ENCODE data around the gene FGD4. TPM values are rescaled to one million over a fixed set of nuclear protein-coding genes. Genes with fewer than 3 reads are reported as not detected.

The FGD4 gene
- total RNA-seq, 2 donors from 2014 or later = 0.09 to 1.7 TPM

DNA sequence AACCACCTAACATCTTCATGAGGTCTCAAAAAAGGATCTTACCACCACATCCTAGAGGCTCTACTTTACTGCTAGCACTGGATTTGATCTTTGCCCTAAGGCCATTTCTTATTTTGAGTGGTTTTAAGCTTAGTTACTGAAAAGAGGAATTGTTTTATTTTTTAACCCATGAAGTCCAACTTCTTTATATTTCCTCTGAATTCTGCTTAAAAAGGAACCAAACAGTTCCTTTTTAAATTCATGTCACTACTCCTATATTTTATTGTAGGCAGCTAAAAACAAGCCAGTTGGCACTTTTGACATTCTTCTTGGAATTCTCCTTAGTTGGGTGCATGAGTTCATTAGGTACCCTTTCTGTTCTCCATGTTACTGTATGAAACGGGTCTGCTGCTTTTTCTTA, 76.4 kb downstream of the FGD4 start:
- no peak overlapping the region for H3K27ac Mint-ChIP-seq
- no peaks in the 10 kb centered on the region for H3K4me1 Mint-ChIP-seq (ENCODE audit: low read depth)
- H3K27me3 Mint-ChIP-seq (ENCODE audit: low read depth) = peaks cover 10% of the 10 kb centered on the region

DNA sequence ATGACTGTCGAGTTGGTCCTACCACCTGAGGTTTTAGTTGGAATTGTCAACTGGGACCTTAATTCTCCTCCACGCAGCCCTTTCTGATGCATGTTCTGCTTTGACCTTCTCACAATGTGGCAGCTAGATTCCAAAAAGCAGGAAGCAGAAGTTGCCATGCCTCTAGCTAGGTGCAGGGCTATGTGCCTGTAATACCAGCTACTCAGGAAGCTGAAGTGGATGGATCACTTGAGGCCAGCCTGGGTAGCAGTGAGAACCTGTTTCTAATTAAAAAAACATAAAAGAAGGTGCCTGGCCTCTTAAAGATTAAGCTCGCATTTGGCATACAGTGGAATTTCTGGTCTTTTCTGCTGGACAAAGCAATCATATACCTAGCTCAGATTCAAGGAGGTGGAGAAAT, 77.1 kb downstream of the FGD4 start:
- H3K4me3 Mint-ChIP-seq = no peak overlapping the region
- H3K27me3 Mint-ChIP-seq (ENCODE audit: low read depth) = peaks cover 10% of the 10 kb centered on the region
- ATAC-seq (replicated peaks in 1 of 2) (no peak), DNase-seq (no peak)
- no peaks in the 10 kb centered on the region for H3K9me3 Mint-ChIP-seq
- H3K27ac Mint-ChIP-seq = no peak overlapping the region
- H3K4me1 Mint-ChIP-seq (ENCODE audit: low read depth) = no peaks in the 10 kb centered on the region
- no peaks in the 10 kb centered on the region for H3K36me3 Mint-ChIP-seq (ENCODE audit: insufficient read depth in 2 of 2)

More for the DNA sequence above, 76.4 kb downstream of the FGD4 start:
- Mint-ChIP-seq H3K4me3 (no peak overlapping the region), H3K9me3 (no peaks in the 10 kb centered on the region), H3K36me3 (ENCODE audit: insufficient read depth in 2 of 2) (no peaks in the 10 kb centered on the region)
- DNase-seq = no peak
- ATAC-seq (replicated peaks in 1 of 2) = no peak

DNA sequence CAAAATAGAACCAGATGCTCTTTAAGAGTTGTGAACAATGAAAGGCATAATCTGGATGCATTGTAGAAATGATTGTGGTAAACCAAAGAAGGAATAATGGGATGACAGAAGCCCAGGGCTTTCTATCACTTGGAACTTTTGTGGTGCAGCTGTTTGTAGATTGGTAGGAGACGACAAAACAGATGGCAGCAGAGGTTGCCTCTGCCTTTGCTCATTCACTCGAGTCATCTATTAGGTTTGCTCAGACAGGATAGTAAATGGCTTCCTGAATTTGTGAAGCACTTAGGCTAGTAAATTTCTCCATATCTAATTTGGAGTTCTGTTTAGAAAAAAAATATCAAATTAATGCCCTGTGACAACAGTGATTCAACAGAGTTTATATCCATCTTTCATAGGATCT, 78.4 kb downstream of the FGD4 start:
- H3K4me1 Mint-ChIP-seq (ENCODE audit: low read depth) = no peaks in the 10 kb centered on the region
- no peaks in the 10 kb centered on the region for H3K36me3 Mint-ChIP-seq (ENCODE audit: insufficient read depth in 2 of 2)
- H3K27ac Mint-ChIP-seq = no peak overlapping the region
- DNase-seq (no peak), ATAC-seq (replicated peaks in 1 of 2) (no peak)
- H3K9me3 Mint-ChIP-seq = no peaks in the 10 kb centered on the region
- no peak overlapping the region for H3K4me3 Mint-ChIP-seq
- peaks cover 10% of the 10 kb centered on the region for H3K27me3 Mint-ChIP-seq (ENCODE audit: low read depth)

DNA sequence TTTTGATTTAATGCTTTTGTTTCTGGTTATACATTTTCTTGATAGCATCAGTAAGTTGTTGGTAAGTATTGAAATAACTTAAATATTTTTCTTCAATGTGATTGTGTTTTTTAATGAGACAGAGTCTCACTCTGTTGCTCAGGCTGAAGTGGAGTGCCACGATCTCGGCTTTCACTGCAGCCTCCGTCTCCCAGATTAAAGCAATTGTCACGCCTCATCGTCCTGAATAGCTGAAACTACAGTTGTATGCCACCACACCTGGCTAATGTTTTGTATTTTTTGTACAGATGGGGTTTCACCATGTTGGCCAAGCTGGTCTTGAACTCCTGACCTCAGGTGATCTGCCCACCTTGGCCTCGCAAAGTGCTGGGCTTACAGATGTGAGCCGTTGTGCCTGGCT, 78.8 kb downstream of the FGD4 start:
- Mint-ChIP-seq H3K4me1 (ENCODE audit: low read depth) (no peaks in the 10 kb centered on the region), H3K9me3 (no peaks in the 10 kb centered on the region), H3K27ac (no peak overlapping the region), H3K27me3 (ENCODE audit: low read depth) (peaks cover 10% of the 10 kb centered on the region), H3K4me3 (no peak overlapping the region), H3K36me3 (ENCODE audit: insufficient read depth in 2 of 2) (no peaks in the 10 kb centered on the region)
- DNase-seq (no peak), ATAC-seq (replicated peaks in 1 of 2) (no peak)

DNA sequence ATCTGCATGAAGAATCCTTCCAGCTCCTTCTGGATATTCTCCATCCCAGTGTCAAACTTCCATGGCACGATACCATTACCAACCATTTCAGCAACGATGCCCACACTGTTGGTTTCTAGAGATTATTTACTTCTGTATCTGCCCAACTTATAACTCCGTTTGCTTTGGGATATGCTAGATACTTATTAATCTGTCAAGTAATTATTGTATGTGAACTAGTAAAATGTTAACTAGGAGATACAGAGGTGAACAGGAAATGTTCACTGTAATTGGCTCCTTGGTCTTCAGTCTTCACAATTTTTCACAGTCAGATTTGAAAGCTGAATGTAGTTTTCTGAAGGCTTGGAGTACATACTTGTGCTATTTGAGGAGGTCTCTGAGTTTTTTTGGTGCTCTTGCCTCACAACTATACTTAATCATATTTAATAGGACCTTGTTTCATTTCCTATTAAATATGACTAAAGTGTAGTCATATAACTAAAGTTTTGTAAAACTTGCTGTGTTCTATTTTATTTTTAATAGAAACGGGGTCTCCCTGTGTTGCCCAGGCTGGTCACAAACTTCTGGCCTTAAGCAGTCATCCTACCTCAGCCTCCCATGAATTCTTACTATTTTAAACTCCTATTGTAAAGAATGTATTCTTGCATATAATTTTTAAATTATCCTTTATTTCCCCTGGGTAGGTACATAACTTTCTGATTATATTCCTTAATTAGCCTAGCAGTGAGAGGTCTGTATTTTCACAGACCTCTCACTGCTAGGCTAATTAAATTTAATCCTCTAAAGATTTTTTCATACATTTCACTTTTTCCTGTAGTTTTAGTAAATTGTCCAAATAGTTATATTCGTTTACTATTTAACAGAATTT, 79.7 kb downstream of the FGD4 start:
- H3K9me3 Mint-ChIP-seq = no peaks in the 10 kb centered on the region
- H3K27ac Mint-ChIP-seq = no peak overlapping the region
- ATAC-seq (replicated peaks in 1 of 2) = no peak
- H3K36me3 Mint-ChIP-seq (ENCODE audit: insufficient read depth in 2 of 2) = no peaks in the 10 kb centered on the region
- no peak overlapping the region for H3K4me3 Mint-ChIP-seq
- H3K27me3 Mint-ChIP-seq (ENCODE audit: low read depth) = peaks cover 10% of the 10 kb centered on the region
- no peaks in the 10 kb centered on the region for H3K4me1 Mint-ChIP-seq (ENCODE audit: low read depth)
- DNase-seq = no peak

DNA sequence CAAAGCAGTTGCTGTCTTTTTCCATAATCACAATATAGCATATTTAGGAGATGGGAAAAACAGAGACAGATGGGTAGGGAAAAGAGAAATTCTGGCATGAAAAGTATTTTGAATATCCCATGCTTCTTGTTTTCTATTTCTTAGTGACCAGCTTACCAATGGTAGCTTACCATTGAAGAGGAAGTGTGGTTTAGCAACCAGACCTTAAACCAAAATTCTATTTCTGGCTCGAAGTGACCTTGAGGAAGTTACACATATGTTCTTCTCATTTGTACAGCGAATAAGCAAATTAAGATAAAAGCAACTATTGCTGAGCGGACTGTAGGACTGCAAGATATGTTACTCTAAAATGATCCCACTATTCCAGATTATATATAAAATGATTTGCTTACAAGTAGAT, 82.9 kb downstream of the FGD4 start:
- Mint-ChIP-seq H3K36me3 (ENCODE audit: insufficient read depth in 2 of 2) (no peaks in the 10 kb centered on the region), H3K27me3 (ENCODE audit: low read depth) (peaks cover 10% of the 10 kb centered on the region)
- no peak for ATAC-seq (replicated peaks in 1 of 2)

DNA sequence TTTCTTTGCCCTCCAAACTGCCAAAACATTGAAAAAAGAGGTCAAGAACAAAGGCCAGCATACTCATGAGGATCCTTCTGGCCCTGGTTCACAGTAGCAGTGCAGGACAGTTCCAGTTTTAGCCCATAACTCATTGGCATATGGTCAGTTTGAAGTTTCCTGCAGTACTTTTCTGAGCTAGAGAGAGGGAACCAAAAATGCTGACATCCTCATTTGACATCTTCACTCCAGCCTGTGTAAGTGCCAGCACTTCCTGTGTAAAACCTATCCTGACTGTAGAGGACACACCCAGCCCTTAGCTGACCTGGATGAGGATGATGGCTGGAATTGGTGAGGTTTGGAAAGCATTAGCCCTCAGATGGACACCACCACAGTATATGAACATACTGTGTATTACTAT, 84.1 kb downstream of the FGD4 start:
- H3K4me1 Mint-ChIP-seq (ENCODE audit: low read depth) = no peaks in the 10 kb centered on the region
- no peaks in the 10 kb centered on the region for H3K9me3 Mint-ChIP-seq
- DNase-seq = no peak
- H3K27me3 Mint-ChIP-seq (ENCODE audit: low read depth) = peaks cover 4% of the 10 kb centered on the region
- H3K4me3 Mint-ChIP-seq = no peak overlapping the region
- H3K27ac Mint-ChIP-seq = no peak overlapping the region
- ATAC-seq (replicated peaks in 1 of 2) = no peak
- H3K36me3 Mint-ChIP-seq (ENCODE audit: insufficient read depth in 2 of 2) = no peaks in the 10 kb centered on the region

More for the DNA sequence above, 82.9 kb downstream of the FGD4 start:
- Mint-ChIP-seq H3K27ac (no peak overlapping the region), H3K4me3 (no peak overlapping the region), H3K9me3 (no peaks in the 10 kb centered on the region), H3K4me1 (ENCODE audit: low read depth) (no peaks in the 10 kb centered on the region)
- DNase-seq = no peak

DNA sequence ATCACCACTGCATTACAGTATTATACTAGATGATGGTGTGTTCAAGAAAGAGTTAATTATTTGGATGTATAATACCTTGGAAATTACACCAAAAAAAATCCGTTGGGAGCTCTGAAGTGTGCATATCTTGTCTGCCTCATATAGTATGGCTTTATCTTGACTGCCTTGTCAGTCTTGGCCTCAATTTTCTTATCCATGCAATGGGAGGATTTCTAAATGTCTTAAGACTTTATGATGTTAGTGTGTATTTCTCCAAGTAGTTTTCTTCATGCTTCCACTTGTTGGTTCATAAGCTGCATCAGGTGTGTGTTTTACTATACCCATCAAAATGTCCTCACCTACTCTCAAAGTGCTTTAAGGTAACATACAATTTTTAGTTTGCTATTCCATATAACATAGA, 84.6 kb downstream of the FGD4 start:
- Mint-ChIP-seq H3K36me3 (ENCODE audit: insufficient read depth in 2 of 2) (no peaks in the 10 kb centered on the region), H3K27me3 (ENCODE audit: low read depth) (peaks cover under 1% of the 10 kb centered on the region), H3K9me3 (no peaks in the 10 kb centered on the region), H3K27ac (no peak overlapping the region), H3K4me3 (no peak overlapping the region), H3K4me1 (ENCODE audit: low read depth) (no peaks in the 10 kb centered on the region)
- no peak for DNase-seq
- no peak for ATAC-seq (replicated peaks in 1 of 2)

DNA sequence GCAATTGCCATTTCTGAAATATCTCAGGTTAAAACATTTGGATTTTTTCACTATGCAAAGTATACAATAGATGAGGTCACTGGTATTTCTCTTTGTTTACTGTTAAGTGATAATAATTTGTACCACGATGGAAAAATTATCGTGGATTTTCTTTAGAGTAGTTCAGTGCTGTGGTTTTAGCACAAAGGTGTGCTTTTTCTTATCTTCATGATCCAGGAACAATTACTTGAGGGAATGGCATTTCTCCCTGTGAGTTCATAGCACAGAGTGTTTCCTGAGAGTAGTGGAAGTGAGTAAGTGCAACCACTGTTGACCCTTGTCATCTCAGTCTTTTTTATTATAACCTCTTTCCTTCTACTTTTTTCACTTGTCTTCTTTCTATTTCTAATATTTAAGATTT, 86.8 kb downstream of the FGD4 start:
- Mint-ChIP-seq H3K9me3 (no peaks in the 10 kb centered on the region), H3K4me3 (no peak overlapping the region), H3K27ac (no peak overlapping the region), H3K36me3 (ENCODE audit: insufficient read depth in 2 of 2) (no peaks in the 10 kb centered on the region), H3K4me1 (ENCODE audit: low read depth) (no peaks in the 10 kb centered on the region), H3K27me3 (ENCODE audit: low read depth) (peaks cover 6% of the 10 kb centered on the region)
- DNase-seq (no peak), ATAC-seq (replicated peaks in 1 of 2) (no peak)

DNA sequence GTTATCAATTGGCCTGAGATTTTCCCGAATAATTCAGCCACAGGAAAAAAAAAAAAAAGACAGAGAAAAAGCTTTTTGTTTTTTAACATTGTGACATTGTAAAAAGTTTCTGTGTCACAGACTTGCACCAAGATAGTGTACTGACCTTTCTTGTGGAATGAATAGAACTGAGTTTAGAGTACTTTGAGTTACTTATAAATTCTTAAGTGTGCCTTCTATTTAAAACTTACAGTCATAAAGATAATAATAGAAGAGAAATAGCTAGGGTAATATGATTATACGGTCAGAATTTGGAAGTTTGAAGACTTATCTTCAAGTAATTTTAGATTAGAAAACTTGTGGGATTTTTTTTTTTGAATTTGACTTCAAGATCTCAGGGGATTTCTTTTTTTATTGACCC, 88.8 kb downstream of the FGD4 start:
- no peaks in the 10 kb centered on the region for H3K9me3 Mint-ChIP-seq
- H3K4me3 Mint-ChIP-seq = no peak overlapping the region
- H3K27ac Mint-ChIP-seq = no peak overlapping the region
- no peaks in the 10 kb centered on the region for H3K4me1 Mint-ChIP-seq (ENCODE audit: low read depth)
- ATAC-seq (replicated peaks in 1 of 2) (no peak), DNase-seq (no peak)
- H3K27me3 Mint-ChIP-seq (ENCODE audit: low read depth) = peaks cover 6% of the 10 kb centered on the region
- no peaks in the 10 kb centered on the region for H3K36me3 Mint-ChIP-seq (ENCODE audit: insufficient read depth in 2 of 2)

DNA sequence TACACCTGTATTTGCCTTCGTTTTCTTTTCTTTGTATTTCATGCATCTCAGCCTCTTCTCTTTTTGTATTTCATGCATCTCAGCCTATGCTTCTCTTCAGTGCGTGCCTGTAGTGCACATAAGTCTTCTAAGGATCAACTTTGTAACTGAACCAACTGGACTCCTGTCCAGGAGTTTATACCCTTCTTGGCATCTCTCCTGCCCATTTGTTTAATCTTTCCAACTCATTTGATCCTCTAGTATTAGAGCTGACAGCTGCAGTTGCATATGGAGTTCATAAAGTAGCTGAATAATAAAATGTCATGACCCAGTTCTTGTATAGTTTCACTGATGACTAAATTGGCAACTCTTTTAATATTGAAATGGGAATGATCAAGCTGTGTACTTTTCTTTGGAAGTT, 89.7 kb downstream of the FGD4 start:
- ATAC-seq (replicated peaks in 1 of 2) = no peak
- no peak for DNase-seq
- Mint-ChIP-seq H3K27ac (no peak overlapping the region), H3K27me3 (ENCODE audit: low read depth) (peaks cover 6% of the 10 kb centered on the region), H3K4me3 (no peak overlapping the region), H3K36me3 (ENCODE audit: insufficient read depth in 2 of 2) (no peaks in the 10 kb centered on the region), H3K9me3 (no peaks in the 10 kb centered on the region), H3K4me1 (ENCODE audit: low read depth) (no peaks in the 10 kb centered on the region)

DNA sequence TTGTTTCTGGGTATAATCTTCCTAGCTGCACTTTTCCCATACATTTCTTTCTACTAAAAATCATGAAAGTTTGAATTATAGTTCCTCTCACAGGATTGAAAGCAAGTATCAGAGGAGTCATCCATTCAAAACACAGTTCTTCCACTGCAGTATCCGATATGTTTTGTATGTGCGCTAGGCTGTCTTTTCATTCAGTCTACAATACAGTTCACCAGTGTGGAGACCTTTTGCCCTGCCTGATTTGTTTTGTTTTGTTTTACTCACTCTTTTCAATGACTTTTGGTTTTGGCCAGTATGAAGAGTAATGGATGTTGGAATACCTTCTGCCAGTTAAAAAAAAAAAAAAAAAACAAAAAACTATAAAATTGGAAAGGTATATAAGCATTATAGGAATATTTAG, 91.4 kb downstream of the FGD4 start:
- no peak for DNase-seq
- Mint-ChIP-seq H3K9me3 (no peaks in the 10 kb centered on the region), H3K27me3 (ENCODE audit: low read depth) (peaks cover 6% of the 10 kb centered on the region), H3K4me3 (no peak overlapping the region), H3K4me1 (ENCODE audit: low read depth) (no peaks in the 10 kb centered on the region), H3K36me3 (ENCODE audit: insufficient read depth in 2 of 2) (no peaks in the 10 kb centered on the region), H3K27ac (no peak overlapping the region)
- ATAC-seq (replicated peaks in 1 of 2) = no peak

DNA sequence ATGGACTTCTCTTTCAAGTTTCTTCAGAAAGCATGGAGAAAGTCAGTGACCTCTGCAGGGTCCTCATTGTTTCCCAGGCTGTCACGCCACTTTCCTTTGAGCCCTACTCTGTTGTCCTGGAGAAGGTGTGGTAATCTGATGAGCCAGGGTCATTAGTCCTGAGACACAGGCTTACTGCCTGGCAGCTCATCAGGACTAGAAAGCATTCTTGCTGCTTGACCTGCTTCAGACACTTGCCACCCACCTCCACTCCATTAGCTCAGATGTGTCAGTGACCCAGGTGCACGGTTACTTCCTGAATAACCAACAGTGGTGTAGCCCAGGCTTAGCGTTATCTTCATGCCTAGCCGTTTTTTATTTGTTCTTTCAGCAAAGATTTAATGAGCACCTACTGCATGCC, 93.9 kb downstream of the FGD4 start:
- Mint-ChIP-seq H3K9me3 (no peaks in the 10 kb centered on the region), H3K36me3 (ENCODE audit: insufficient read depth in 2 of 2) (no peaks in the 10 kb centered on the region), H3K27ac (no peak overlapping the region), H3K4me1 (ENCODE audit: low read depth) (no peaks in the 10 kb centered on the region), H3K4me3 (no peak overlapping the region), H3K27me3 (ENCODE audit: low read depth) (peaks cover 6% of the 10 kb centered on the region)
- ATAC-seq (replicated peaks in 1 of 2) (no peak), DNase-seq (no peak)

DNA sequence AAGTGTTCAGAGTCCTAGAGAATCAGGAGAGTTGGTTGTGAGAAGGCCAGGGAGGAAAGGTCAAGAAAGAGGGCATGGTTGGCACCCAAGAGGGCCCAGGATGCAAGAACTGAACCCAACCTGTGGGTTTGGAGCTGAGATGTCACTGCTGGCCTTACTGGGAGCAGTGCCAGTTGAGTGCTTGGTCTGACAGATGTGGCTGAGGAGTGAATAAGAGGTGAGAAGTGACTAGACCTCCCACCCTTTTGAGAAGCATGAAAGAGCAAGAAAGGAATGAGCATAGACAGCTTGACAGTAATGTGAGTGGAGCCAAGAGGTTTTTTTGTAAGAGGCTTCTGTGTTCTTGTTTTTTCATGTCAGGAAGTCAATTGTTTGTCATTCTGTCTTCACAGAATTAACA, 95.3 kb downstream of the FGD4 start:
- Mint-ChIP-seq H3K27ac (no peak overlapping the region), H3K9me3 (no peaks in the 10 kb centered on the region), H3K36me3 (ENCODE audit: insufficient read depth in 2 of 2) (no peaks in the 10 kb centered on the region), H3K4me1 (ENCODE audit: low read depth) (no peaks in the 10 kb centered on the region), H3K4me3 (no peak overlapping the region), H3K27me3 (ENCODE audit: low read depth) (no peaks in the 10 kb centered on the region)
- ATAC-seq (replicated peaks in 1 of 2) (peak; percentile 85 to 99), DNase-seq (peak; percentile 5 to 37)

Measured in activated T-cell treated with anti-CD3 and anti-CD28 coated beads, Interleukin-2, amount 50 U/mL, for 72 hours (primary cell).